GM18511 (cell line): ENCODE measurements around the gene ARGFX.
"Not testable (repeated sequence)": the region's sequence is repeated elsewhere in the genome, so short reads cannot be mapped to it uniquely, and the experiment has no call there.

ENCODE experiments used
- ATAC-seq: cut with Tn5 transposase; IDR thresholded peaks from one replicate; pipeline ENCODE4 v1.9.1; 2021; ENCODE audit warnings: mild to moderate bottlenecking, moderate library complexity; ENCODE audit not compliant: unreplicated experiment

Gene ARGFX

GRCh38 chr3:121598564-121598963 lies 30.8 kb downstream of the ARGFX start:
- ATAC-seq = no peak

GRCh38 chr3:121599900-121600299 lies 32.2 kb downstream of the ARGFX start:
- not testable (repeated sequence) for ATAC-seq

GRCh38 chr3:121601212-121601812 lies 33.6 kb downstream of the ARGFX start:
- no peak for ATAC-seq

- ATAC-seq = no peak
Observed at GRCh38 chr3:121604759-121605158, 37.0 kb downstream of the ARGFX start.

- no peak for ATAC-seq
Observed at GRCh38 chr3:121606106-121606505, 38.4 kb downstream of the ARGFX start.
